H54 (cell line): ENCODE results near the gene HOXB3.

ENCODE experiments used
- DNase-seq: peaks from one replicate; pipeline ENCODE4 v3.0.0; 2011; ENCODE audit warnings: low spot score, mixed read lengths; ENCODE audit not compliant: insufficient read length
- FAIRE-seq: peaks from 3 replicates; lab custom pipeline; 2011; peaks lifted over from hg19 to GRCh38; lab: Jason Lieb, UNC
- POLR2A ChIP-seq: IDR thresholded peaks from 2 replicates; pipeline ENCODE4 v1.6.1; 2011; ENCODE audit warnings: low read depth, mild to moderate bottlenecking, low read length

HOXB3 gene

GRCh38 chr17:48589831-48590606 is at the start of gene HOXB3:
HOXB3 (minus strand) TSS chr17:48590241; CDS start chr17:48552474, 37,767 bp downstream.
- FAIRE-seq (no peak), DNase-seq (no peak)
- peak; percentile 76 for TF ChIP-seq POLR2A

DNA sequence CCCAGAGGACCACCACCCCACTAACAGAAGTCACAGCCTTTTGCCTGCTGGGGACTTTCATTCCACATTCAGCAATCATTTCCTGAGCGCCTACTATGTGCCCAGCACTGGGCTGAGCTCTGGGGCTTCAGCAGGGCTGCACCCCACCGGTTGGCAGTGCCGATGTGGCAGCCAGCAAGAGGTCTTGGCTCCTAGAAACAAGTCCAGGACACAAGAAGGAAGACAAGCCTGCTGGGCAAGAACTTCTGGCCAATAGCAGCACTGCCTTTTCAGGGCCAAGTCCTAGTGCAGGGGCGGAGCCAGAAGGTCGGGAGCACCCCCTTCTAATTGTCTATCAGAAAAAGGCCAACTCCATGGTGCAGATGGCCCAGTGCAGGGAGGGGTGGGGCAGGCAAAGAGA is 49.1 kb upstream of the HOXB3 start:
- no peak for DNase-seq
- TF ChIP-seq POLR2A: no peak
- FAIRE-seq: no peak

GRCh38 chr17:48637323-48638260 is 47.6 kb upstream of the HOXB3 start:
- DNase-seq (peak; percentile 95), FAIRE-seq (peak; percentile 97)
- TF ChIP-seq POLR2A: no peak

- TF ChIP-seq POLR2A: no peak
- DNase-seq (no peak), FAIRE-seq (no peak)
Observed at GRCh38 chr17:48636177-48637018, 46.4 kb upstream of the HOXB3 start.

DNA sequence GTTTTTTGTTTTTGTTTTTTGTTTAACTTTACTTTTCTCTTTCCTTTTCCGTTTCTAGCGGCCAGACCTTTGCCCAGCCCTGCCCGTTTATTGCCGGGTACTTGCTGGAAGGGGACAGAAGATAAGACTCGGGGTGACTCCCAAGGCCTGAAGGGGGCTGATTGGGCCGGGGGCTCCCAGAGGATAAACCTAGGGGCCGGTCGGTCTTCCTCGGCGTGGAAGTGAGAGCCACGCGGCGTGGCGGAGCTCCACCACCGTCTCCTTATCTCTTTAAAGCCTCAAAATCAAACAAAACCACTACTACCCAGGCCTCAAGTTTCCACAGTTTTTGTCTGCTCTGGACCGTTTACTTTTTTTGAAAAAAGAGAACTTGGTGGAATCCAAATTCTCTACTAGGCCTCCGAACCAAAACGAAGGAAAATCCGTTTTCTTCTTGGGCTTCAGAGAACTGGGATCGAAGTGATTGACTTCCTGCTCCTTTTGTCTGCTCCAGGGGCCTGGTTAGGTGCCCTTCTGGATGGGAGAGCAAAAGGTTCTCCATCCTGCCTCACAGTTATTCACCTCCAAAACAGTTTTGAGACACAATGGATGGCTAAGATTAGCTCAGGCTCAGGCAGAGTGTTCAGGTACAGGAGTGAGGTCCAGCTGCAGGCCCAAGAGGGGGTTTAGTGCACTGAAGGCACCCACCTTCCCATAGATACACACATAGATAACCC is 44.6 kb upstream of the HOXB3 start:
- no peak for TF ChIP-seq POLR2A
- FAIRE-seq (no peak), DNase-seq (no peak)

DNA sequence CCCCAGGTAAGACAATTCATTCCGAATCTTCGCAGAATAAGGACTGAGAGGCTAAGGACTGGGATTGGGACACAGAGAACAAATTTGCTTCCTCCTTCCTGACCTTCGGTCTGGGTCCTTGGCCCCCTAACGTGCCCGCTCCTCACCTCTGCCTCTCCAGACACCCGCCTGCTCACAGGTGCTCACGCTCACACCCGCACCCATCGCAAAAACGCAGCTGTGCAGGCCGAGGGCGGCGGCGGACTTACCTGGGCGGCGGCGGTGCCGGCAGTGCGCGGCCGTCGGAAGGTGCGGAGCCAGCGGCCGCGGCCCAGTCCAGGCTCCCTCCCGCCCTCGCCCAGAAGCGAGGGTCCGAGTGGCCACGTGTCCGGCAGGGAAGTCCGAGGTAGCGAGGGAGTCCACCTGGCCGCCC is 43.2 kb upstream of the HOXB3 start:
- no peak for FAIRE-seq
- no peak for TF ChIP-seq POLR2A
- DNase-seq: no peak

GRCh38 chr17:48632579-48633265 is 42.7 kb upstream of the HOXB3 start:
- TF ChIP-seq POLR2A: no peak
- DNase-seq (no peak), FAIRE-seq (no peak)

- no peak for TF ChIP-seq POLR2A
- DNase-seq (no peak), FAIRE-seq (no peak)
Observed at GRCh38 chr17:48631693-48632578, 41.9 kb upstream of the HOXB3 start.

DNA sequence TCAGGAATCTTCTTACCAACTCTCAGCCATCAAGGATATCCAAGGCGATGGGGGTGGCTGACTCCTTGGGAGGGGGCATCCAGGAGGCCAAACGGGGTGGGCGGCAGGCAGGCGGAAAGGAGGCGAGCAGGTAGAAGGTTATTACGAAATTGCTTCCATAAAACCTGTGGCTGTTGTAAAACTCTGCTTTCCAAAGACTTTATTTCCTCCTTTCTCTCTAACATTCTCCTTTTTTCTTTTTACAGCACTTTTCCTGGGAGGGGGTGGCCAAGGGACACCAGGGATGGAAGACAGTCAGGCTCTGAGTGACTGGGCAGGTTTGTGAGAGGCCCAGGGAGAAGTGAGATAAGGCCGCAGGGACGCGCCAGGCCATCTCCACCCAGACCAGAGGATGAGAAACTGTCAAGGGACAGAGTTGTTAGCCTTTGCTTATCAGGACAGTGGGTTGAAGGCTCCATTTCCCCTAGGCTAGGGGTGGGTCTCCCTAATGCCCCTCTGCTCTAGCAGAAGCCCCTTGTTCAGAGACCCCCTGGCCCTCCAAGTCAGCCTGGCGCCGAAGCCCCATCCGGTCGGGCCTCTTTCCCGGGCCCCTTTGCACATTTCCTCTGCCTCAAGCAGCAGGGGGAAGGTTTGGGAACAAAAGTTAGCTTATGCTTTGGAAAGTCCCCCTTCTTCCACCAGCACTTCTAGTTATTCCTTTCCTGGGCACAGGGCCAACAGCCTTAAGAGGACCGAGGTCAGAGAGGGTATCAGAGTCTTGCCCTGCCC is 41.1 kb upstream of the HOXB3 start:
- DNase-seq (no peak), FAIRE-seq (no peak)
- no peak for TF ChIP-seq POLR2A

- no peak for TF ChIP-seq POLR2A
- DNase-seq (no peak), FAIRE-seq (no peak)
Observed at GRCh38 chr17:48630009-48630924, 40.2 kb upstream of the HOXB3 start.
